Measurements from ENCODE around the gene C14orf180.
"Not testable (repeated sequence)": the region's sequence is repeated elsewhere in the genome, so short reads cannot be mapped to it uniquely, and the experiment has no call there.

The C14orf180 gene

DNA sequence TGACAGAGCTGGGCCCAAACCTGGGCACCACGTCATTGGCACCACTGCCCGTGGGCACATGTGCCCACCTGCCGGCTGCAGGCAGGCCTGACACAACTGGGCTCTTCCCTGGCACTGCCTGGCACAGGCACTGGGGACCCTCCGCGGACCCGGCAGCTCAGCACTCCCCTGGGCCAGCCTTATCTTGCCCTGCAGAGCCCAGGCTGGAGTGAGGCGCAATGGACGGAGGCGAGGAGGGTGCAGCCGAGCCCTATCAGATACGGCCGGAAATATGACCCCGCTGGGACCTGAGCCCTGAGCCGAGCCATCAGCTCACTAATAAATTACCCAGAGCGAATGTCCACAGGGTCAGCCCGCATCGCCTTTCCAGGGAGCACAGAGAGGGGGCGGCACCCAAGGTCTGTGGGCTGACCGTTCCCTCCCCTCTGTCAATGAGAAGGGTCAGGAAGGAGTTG lies 1.7 kb upstream of the C14orf180 start:
- TF ChIP-seq CTCF (conservative IDR thresholded peaks at IDR 0.05), result no peak
- no peak overlapping the region for H3K27ac ChIP-seq

DNA sequence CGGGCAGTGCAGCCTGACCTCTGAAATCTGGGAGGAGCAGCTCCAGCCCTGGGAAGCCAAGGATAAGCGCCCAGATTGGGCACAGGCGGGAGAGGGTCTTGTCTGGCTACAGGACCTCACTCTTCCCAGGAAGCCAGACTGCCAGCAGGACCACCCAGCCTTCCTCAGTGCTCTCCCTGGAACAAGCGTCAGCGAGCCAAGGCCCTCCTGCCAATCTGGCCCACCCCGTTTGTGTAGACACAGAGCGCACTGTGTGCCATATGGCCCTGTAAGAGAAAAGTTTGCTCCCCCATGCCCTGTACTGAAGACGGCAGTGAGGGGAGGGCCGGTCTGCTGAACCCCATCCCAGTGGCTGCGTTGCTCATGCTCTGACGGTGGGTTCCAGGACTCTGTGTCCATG lies 1.2 kb upstream of the C14orf180 start:
- H3K27ac ChIP-seq, result no peak overlapping the region
- TF ChIP-seq CTCF (conservative IDR thresholded peaks at IDR 0.05), result no peak

GRCh38 chr14:104579939-104580338 lies 375 bp downstream of the C14orf180 start:
- H3K27ac ChIP-seq, result not testable (repeated sequence)

GRCh38 chr14:104580961-104581360 lies 1.4 kb downstream of the C14orf180 start:
- H3K27ac ChIP-seq, result no peak overlapping the region
- no peak for TF ChIP-seq CTCF (conservative IDR thresholded peaks at IDR 0.05)

GRCh38 chr14:104581521-104581920 lies 2.0 kb downstream of the C14orf180 start:
- no peak overlapping the region for H3K27ac ChIP-seq
- no peak for TF ChIP-seq CTCF (conservative IDR thresholded peaks at IDR 0.05)

GRCh38 chr14:104582005-104582404 lies 2.4 kb downstream of the C14orf180 start:
- no peak for TF ChIP-seq CTCF (conservative IDR thresholded peaks at IDR 0.05)
- H3K27ac ChIP-seq, result peak overlapping the region; percentile 32; the same call in 1 of the 2 replicates

- peak overlapping the region; percentile 32; the same call in 1 of the 2 replicates for H3K27ac ChIP-seq
- TF ChIP-seq CTCF (conservative IDR thresholded peaks at IDR 0.05), result no peak
These were observed 3.1 kb downstream of the C14orf180 start for GRCh38 chr14:104582662-104583061.

DNA sequence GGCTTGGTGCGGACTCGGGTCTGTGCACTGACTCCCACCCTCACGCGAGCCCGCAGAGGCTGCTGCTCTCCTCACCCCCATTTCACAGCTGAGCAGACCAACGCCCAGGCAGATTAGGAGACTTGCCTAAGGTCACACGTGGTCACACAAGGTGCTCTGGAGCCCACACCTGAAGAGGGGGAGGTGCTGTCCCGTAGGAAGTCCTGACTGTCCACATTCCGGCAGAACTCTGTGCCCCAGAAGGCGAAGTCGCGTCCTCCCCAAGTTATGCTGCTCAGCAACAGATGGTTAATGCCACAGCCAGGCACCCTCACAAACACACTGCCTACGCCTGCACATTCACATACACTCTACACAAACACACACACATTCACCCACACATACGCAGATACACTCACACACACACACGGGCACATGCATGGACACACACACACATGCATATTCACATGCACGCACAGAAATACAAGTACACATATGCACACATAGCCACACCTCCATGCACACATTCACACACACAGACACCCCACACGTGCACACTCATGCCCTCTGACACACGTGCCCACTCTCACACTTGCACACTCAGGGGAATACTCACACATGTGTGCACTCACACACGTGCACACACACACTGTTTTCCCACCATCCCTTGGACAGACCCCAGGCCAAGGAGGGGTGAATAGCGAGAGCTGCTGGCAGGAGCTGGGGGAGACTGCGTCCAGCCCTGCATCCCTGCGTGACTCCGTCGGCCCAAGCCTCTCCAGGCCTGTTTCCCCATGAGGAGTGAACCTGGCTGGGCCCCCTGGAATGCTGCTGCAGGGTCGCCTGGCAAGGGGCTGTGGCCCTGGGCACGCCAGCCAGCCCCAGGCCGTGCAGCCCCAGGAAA lies 4.1 kb downstream of the C14orf180 start:
- TF ChIP-seq CTCF (conservative IDR thresholded peaks at IDR 0.05), result no peak
- no peak overlapping the region; the same call in 1 of the 2 replicates for H3K27ac ChIP-seq

Measured in VCaP (cell line).